Stimulated activated CD4-positive, alpha-beta T cell treated with anti-CD3 and anti-CD28 coated beads, Interleukin-15, amount 100 ng/mL, for 48 hours (primary cell): ENCODE results near the gene PDIA2.
"Not testable (repeated sequence)": the region's sequence is repeated elsewhere in the genome, so short reads cannot be mapped to it uniquely, and the experiment has no call there.

ENCODE experiments used
- DNase-seq, 2 donors: peaks; one replicate each; pipeline ENCODE4 v3.0.0-alpha.2; 2020; ENCODE audit warnings: low read depth in 2 of 2

Gene PDIA2

DNA sequence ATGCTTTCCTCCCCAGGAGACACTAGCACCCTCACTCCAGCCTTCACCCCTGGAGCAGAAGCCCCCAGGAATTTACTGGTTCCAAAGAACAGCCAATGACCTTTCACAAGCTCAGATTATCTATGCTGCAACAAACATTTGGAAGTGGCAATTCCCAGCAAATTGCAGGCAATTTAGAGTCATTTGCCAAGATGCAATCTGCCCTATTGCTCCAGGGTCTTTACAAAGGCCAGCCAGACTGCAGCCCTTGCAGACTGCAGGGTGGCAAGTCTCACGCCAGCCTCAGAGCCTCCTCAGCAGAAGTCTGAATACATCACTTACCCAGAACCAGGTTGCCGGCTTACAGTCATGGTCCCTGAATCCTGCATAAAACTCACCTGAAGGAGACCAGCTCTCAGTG is 47.8 kb downstream of the PDIA2 start:
- DNase-seq = no peak

- DNase-seq = not testable (repeated sequence)
These were observed 48.3 kb downstream of the PDIA2 start for GRCh38 chr16:331181-331814.

- no peak for DNase-seq
These were observed 50.6 kb downstream of the PDIA2 start for GRCh38 chr16:333406-334094.

DNA sequence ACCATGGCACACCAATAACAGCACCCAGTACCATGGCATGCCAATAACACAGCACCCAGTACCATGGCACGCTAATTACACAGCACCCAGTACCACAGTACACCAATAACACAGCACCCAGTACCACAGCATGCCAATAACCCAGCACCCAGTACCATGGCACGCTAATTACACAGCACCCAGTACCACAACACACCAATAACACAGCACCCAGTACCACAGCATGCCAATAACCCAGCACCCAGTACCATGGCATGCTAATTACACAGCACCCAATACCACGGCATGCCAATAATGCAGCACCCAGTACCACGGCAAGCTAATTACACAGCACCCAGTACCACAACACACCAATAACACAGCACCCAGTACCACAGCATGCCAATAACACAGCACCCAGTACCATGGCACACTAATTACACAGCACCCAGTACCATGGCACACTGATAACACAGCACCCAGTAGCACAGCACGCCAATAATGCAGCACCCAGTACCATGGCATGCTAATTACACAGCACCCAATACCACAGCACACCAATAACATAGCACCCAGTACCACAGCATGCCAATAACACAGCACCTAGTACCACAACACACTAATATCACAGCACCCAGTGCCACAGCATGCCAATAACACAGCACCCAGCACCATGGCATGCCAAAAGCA is 51.3 kb downstream of the PDIA2 start:
- not testable (repeated sequence) for DNase-seq

DNA sequence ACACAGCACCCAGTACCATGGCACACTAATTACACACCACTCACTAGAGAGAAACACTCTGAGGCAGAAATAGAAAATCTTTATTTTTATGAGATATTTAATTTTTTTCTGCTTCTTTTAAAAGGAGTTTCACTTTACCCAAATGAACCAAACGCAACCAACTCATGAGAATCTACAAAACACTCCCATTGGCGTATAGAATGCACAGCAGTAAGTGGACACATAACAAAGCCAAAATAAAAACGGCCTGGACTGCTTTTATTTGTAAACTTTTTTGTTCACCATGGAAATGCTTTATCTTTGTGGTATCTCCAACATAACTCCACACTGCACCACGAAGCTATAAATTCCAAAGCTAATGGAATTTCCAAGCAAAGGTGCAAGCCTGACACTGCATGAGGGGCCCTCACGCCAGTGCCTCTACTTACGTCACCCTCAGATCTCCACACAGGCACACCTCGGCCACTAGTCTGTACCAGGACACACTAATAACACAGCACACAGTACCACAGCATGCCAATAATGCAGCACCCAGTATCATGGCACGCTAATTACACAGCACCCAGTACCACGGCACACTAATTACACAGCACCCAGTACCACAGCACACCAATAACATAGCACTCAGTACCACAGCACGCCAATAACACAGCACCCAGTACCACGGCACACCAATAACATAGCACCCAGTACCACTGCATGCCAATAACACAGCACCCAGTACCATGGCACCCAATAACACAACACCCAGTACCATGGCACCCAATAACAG is 52.1 kb downstream of the PDIA2 start:
- DNase-seq = not testable (repeated sequence)

DNA sequence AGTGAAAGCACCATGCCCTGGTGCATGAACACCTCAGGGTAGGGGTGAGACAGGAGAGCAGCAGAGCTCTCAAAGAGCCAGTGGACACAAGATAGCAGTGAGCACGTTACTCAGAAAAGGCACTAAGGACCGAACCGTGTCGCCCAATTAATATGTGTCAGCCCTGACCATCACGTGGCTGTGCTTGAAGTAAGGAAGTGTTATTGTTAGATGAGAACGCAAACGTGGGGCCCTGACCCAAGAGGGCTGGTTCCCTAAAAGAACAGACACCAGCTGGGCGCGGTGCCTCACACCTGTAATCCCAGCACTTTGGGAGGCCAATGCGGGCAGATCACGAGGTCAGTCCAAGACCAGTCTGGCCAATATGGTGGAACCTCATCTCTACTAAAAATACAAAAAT is 53.3 kb downstream of the PDIA2 start:
- DNase-seq = no peak
